Body of pancreas (tissue), 4 donors: ENCODE measurements around the gene SESN3. TPM values are rescaled to one million over a fixed set of nuclear protein-coding genes. Genes with fewer than 3 reads are reported as not detected.

Experiments used
- ATAC-seq: fragments of 150-250 bp; one replicate; pipeline ENCODE4 v1.9.1; 2016
- DNase-seq, 4 donors: peaks; one replicate each; pipeline ENCODE4 v3.0.0-alpha.2; 2019
- H3K27ac ChIP-seq, 4 donors: fragments of 200-600 bp; sonication (generic); 1 replicate in 3 of 4; 2 replicates in 1 of 4; pipeline versions ENCODE4 v1.5.1 to v1.6.1; 2016 to 2019; ENCODE audit warnings: mild to moderate bottlenecking in 1 of 4, mixed read lengths in 1 of 4, moderate library complexity in 1 of 4
- H3K27me3 ChIP-seq, 2 donors: fragments of 200-600 bp; sonication (generic); one replicate each; pipeline ENCODE4 v1.6.0; 2016; ENCODE audit warnings: mild to moderate bottlenecking in 1 of 2
- H3K36me3 ChIP-seq, 2 donors: fragments of 200-600 bp; sonication (generic); replicated peaks in 1 of 2; 2 replicates each; pipeline ENCODE4 v1.5.1; 2016; ENCODE audit warnings: low read depth in 2 of 2; ENCODE audit not compliant: insufficient read depth in 1 of 2
- H3K4me1 ChIP-seq: fragments of 200-600 bp; sonication (generic); one replicate; pipeline ENCODE4 v1.6.0; 2016
- H3K4me3 ChIP-seq, 2 donors: fragments of 200-600 bp; sonication (generic); 1 replicate in 1 of 2; 2 replicates in 1 of 2; pipeline ENCODE4 v1.5.1; 2016 to 2019
- H3K9me3 ChIP-seq, 3 donors: fragments of 200-600 bp; sonication (generic); 1 replicate in 2 of 3; 2 replicates in 1 of 3; pipeline ENCODE4 v1.5.1; 2016
- CTCF ChIP-seq, 7 experiments: fragments of 450-650 bp in 4 of 7; fragments of 200-600 bp in 3 of 7; sonication (generic) in 3 of 7; IDR thresholded peaks; one replicate each; pipeline ENCODE4 v1.5.1; 2016 to 2019; ENCODE audit warnings: antibody characterized with exemption in 7 of 7
- POLR2A ChIP-seq, 3 donors: fragments of 450-650 bp; IDR thresholded peaks; one replicate each; pipeline ENCODE4 v1.6.1; 2016; ENCODE audit warnings: antibody characterized with exemption in 3 of 3, mild to moderate bottlenecking in 2 of 3
- WGBS, 2 donors: methylation state at CpG; one replicate each; pipeline ENCODE4 v1.1.5; 2017; 5-methylcytosine and 5-hydroxymethylcytosine counted together
- intact Hi-C: fragments of 100-400 bp; cut with DNase I; formaldehyde crosslinking; loops from one replicate; pipeline ENCODE4 v1.15.1; 2023
- total RNA-seq, 2 donors: library from RNA; depleted of rRNA; stranded (reverse); fragments of >200 nt; gene quantifications; one replicate each; pipeline ENCODE4 v1.1.0, GENCODE V29; 2016

SESN3 gene
- total RNA-seq, 2 donors from 2014 or later = 9.6 to 11.4 TPM

GRCh38 chr11:95145430-95146060 is 85.5 kb downstream of the SESN3 start:
- intact Hi-C loops = no loop called here
- DNase-seq = no peak
- TF ChIP-seq POLR2A (IDR thresholded peaks at IDR 0.05) (no peak), CTCF (IDR thresholded peaks at IDR 0.05) (no peak)
- peaks cover 15% of the 10 kb centered on the region for H3K4me1 ChIP-seq
- H3K27me3 ChIP-seq = no peaks in the 10 kb centered on the region
- H3K36me3 ChIP-seq = no peaks in the 10 kb centered on the region
- H3K9me3 ChIP-seq = no peaks in the 10 kb centered on the region
- H3K4me3 ChIP-seq = no peak overlapping the region
- ATAC-seq = no peak
- H3K27ac ChIP-seq = no peak overlapping the region
- 51 to 68% methylated on average over 4 of the region's 4 CpGs for WGBS, 2 donors

- no peaks in the 10 kb centered on the region for H3K9me3 ChIP-seq
- H3K4me3 ChIP-seq = no peak overlapping the region
- H3K27me3 ChIP-seq = no peaks in the 10 kb centered on the region
- intact Hi-C loops = no loop called here
- no peak for TF ChIP-seq CTCF (IDR thresholded peaks at IDR 0.05)
- no peak for TF ChIP-seq POLR2A (IDR thresholded peaks at IDR 0.05)
- peaks cover 5% of the 10 kb centered on the region for H3K4me1 ChIP-seq
- 63 to 70% methylated on average over 7 of the region's 7 CpGs for WGBS, 2 donors
- ATAC-seq = no peak
- no peaks in the 10 kb centered on the region for H3K36me3 ChIP-seq
- H3K27ac ChIP-seq = no peak overlapping the region
- DNase-seq = no peak
Observed at GRCh38 chr11:95144313-95145235, 86.4 kb downstream of the SESN3 start.

GRCh38 chr11:95143106-95143681 is 87.8 kb downstream of the SESN3 start:
- 63 to 69% methylated on average over 6 of the region's 6 CpGs for WGBS, 2 donors
- H3K27me3 ChIP-seq = no peaks in the 10 kb centered on the region
- H3K4me3 ChIP-seq = no peak overlapping the region
- no peak for ATAC-seq
- no peaks in the 10 kb centered on the region for H3K36me3 ChIP-seq
- no peak for TF ChIP-seq CTCF (IDR thresholded peaks at IDR 0.05)
- no peak for DNase-seq
- no peaks in the 10 kb centered on the region for H3K4me1 ChIP-seq
- H3K27ac ChIP-seq = no peak overlapping the region
- intact Hi-C loops = no loop called here
- no peaks in the 10 kb centered on the region for H3K9me3 ChIP-seq

GRCh38 chr11:95142431-95142830 is 88.6 kb downstream of the SESN3 start:
- no peak overlapping the region for H3K27ac ChIP-seq
- H3K27me3 ChIP-seq = no peaks in the 10 kb centered on the region
- TF ChIP-seq CTCF (IDR thresholded peaks at IDR 0.05) (no peak), POLR2A (IDR thresholded peaks at IDR 0.05) (no peak)
- 55 to 66% methylated on average over 2 of the region's 2 CpGs for WGBS, 2 donors
- H3K4me3 ChIP-seq = no peak overlapping the region
- DNase-seq (no peak), ATAC-seq (no peak)
- no peaks in the 10 kb centered on the region for H3K9me3 ChIP-seq
- intact Hi-C loops = no loop called here
- no peaks in the 10 kb centered on the region for H3K36me3 ChIP-seq
- H3K4me1 ChIP-seq = no peaks in the 10 kb centered on the region
